Liver (tissue), 9 donors: Measurements from ENCODE around the gene TNS3. TPM values are rescaled to one million over a fixed set of nuclear protein-coding genes. Genes with fewer than 3 reads are reported as not detected.

Experiments
- DNase-seq: peaks from one replicate; pipeline ENCODE4 v3.0.0-alpha.2; 2017; ENCODE audit warnings: low spot score
- H3K27ac ChIP-seq, 2 donors: one replicate each; pipeline ENCODE4 v1.7.0; 2013; ENCODE audit warnings: inconsistent platforms in 2 of 2, low read length in 2 of 2, control low read depth in 1 of 2, low read depth in 1 of 2, mild to moderate bottlenecking in 1 of 2
- H3K27me3 ChIP-seq, 4 donors: one replicate each; pipeline versions ENCODE4 v1.6.1 to v1.7.0; 2013; ENCODE audit warnings: low read length in 3 of 4, inconsistent platforms in 1 of 4, mild to moderate bottlenecking in 1 of 4, moderate library complexity in 1 of 4; ENCODE audit not compliant: control insufficient read depth in 4 of 4, insufficient read depth in 4 of 4
- H3K36me3 ChIP-seq, 4 donors: one replicate each; pipeline versions ENCODE4 v1.6.1 to v1.7.0; 2013; ENCODE audit warnings: low read length in 3 of 4, mild to moderate bottlenecking in 3 of 4, low read depth in 1 of 4, moderate library complexity in 1 of 4; ENCODE audit not compliant: control insufficient read depth in 4 of 4, insufficient read depth in 3 of 4
- H3K4me1 ChIP-seq, 4 donors: one replicate each; pipeline versions ENCODE4 v1.6.1 to v1.7.0; 2013; ENCODE audit warnings: low read length in 3 of 4, mild to moderate bottlenecking in 3 of 4, moderate library complexity in 1 of 4; ENCODE audit not compliant: control insufficient read depth in 4 of 4, insufficient read depth in 4 of 4
- H3K4me3 ChIP-seq, 3 donors: one replicate each; pipeline versions ENCODE4 v1.6.1 to v1.7.0; 2013; ENCODE audit warnings: low read length in 3 of 3, control low read depth in 1 of 3, low read depth in 1 of 3, mild to moderate bottlenecking in 1 of 3
- H3K9ac ChIP-seq, 2 donors: one replicate each; pipeline ENCODE4 v1.7.0; 2013; ENCODE audit warnings: low read length in 2 of 2, mild to moderate bottlenecking in 2 of 2, moderate library complexity in 2 of 2, control low read depth in 1 of 2, low read depth in 1 of 2
- H3K9me3 ChIP-seq, 4 donors: one replicate each; pipeline versions ENCODE4 v1.6.1 to v1.7.0; 2013; ENCODE audit warnings: low read length in 3 of 4; ENCODE audit not compliant: control insufficient read depth in 4 of 4
- ATF3 ChIP-seq: IDR thresholded peaks from 2 replicates; pipeline ENCODE4 v1.6.1; 2016; ENCODE audit warnings: antibody characterized with exemption
- CTCF ChIP-seq: fragments of 150-350 bp; IDR thresholded peaks from 2 replicates; pipeline ENCODE4 v1.5.1; 2017; ENCODE audit warnings: improper control_type of control experiment, low read depth, low read length; ENCODE audit not compliant: missing input control
- EGR1 ChIP-seq, 2 donors: IDR thresholded peaks; 2 replicates each; pipeline ENCODE4 v1.6.1; 2016 to 2018; ENCODE audit warnings: antibody characterized with exemption in 2 of 2, low read depth in 2 of 2
- FOXA1 ChIP-seq: IDR thresholded peaks from 2 replicates; pipeline ENCODE4 v1.6.1; 2016; ENCODE audit warnings: antibody characterized with exemption
- FOXA2 ChIP-seq: IDR thresholded peaks from 2 replicates; pipeline ENCODE4 v1.6.1; 2016; ENCODE audit warnings: antibody characterized with exemption
- GABPA ChIP-seq, 2 donors: IDR thresholded peaks in 1 of 2; conservative IDR thresholded peaks in 1 of 2; 2 replicates each; pipeline ENCODE4 v1.6.1; 2016; ENCODE audit warnings: antibody characterized with exemption in 2 of 2, mild to moderate bottlenecking in 1 of 2, moderate library complexity in 1 of 2
- HNF4A ChIP-seq, 2 donors: conservative IDR thresholded peaks; 2 replicates each; pipeline ENCODE4 v1.6.1; 2016; ENCODE audit warnings: antibody characterized with exemption in 2 of 2, mild to moderate bottlenecking in 2 of 2
- HNF4G ChIP-seq: IDR thresholded peaks from 2 replicates; pipeline ENCODE4 v1.6.1; 2016; ENCODE audit warnings: antibody characterized with exemption
- JUND ChIP-seq, 2 donors: IDR thresholded peaks; 2 replicates each; pipeline ENCODE4 v1.6.1; 2016; ENCODE audit warnings: antibody characterized with exemption in 2 of 2
- NR2F2 ChIP-seq: IDR thresholded peaks from 2 replicates; pipeline ENCODE4 v1.6.1; 2016; ENCODE audit warnings: antibody characterized with exemption
- RAD21 ChIP-seq, 2 donors: IDR thresholded peaks; 2 replicates each; pipeline ENCODE4 v1.6.1; 2016; ENCODE audit warnings: antibody characterized with exemption in 2 of 2, mild to moderate bottlenecking in 2 of 2
- SP1 ChIP-seq: IDR thresholded peaks from 2 replicates; pipeline ENCODE4 v1.6.1; 2018; ENCODE audit warnings: antibody characterized with exemption, mild to moderate bottlenecking
- TAF1 ChIP-seq: conservative IDR thresholded peaks from 2 replicates; pipeline ENCODE4 v1.6.1; 2016; ENCODE audit warnings: antibody characterized with exemption, mild to moderate bottlenecking
- YY1 ChIP-seq: IDR thresholded peaks from 2 replicates; pipeline ENCODE4 v1.6.1; 2016; ENCODE audit warnings: antibody characterized with exemption, mild to moderate bottlenecking
- ZBTB33 ChIP-seq: IDR thresholded peaks from 2 replicates; pipeline ENCODE4 v1.6.1; 2016; ENCODE audit warnings: antibody characterized with exemption
- WGBS: extraction: QIAGEN DNeasy Blood & Tissue Kit; methylation state at CpG from one replicate; pipeline ENCODE4 v1.1.7; 2013; 5-methylcytosine and 5-hydroxymethylcytosine counted together
- polyA plus RNA-seq, 2 donors: library from polyadenylated mRNA; stranded (reverse) in 1 of 2; unstranded in 1 of 2; fragments of 200-250 nt in 1 of 2; fragments of >200 nt in 1 of 2; fragmentation: Nextera tagmentation in 1 of 2; extraction: Ambion mirVana in 1 of 2; gene quantifications; one replicate each; pipeline versions ENCODE4 v1.2.1 to v1.2.3, GENCODE V29; 2013 to 2015
- total RNA-seq, 2 donors: library from RNA; depleted of rRNA; stranded (reverse); fragments of >200 nt; gene quantifications; one replicate each; pipeline ENCODE4 v1.2.3, GENCODE V29; 2014
- TF ChIP-seq, protein P1 (sequence below): IDR thresholded peaks from 2 replicates; pipeline ENCODE4 v1.6.1; 2016; ENCODE audit warnings: antibody characterized with exemption, mild to moderate bottlenecking
- TF ChIP-seq, protein P2 (sequence below): IDR thresholded peaks from 2 replicates; pipeline ENCODE4 v1.6.1; 2016; ENCODE audit warnings: antibody characterized with exemption
- donor health status: healthy.
- donor health status: healthy.
- donor health status: healthy.
- donor health status: healthy.
- donor health status: healthy.

TNS3 gene
- total and polyA plus RNA-seq, 4 donors = 16.8 to 100 (median 29.5) TPM

GRCh38 chr7:47411281-47411869 is 170.5 kb downstream of the TNS3 start:
- peaks cover 5 to 42% (median 27%) of the 10 kb centered on the region in 4 donors for H3K4me1 ChIP-seq
- no peak overlapping the region for H3K4me3 ChIP-seq
- DNase-seq = no peak
- TF ChIP-seq GABPA (IDR thresholded peaks at IDR 0.05 in 1 of 2, conservative IDR thresholded peaks at IDR 0.05 in 1 of 2) (no peak), ZBTB33 (no peak), TAF1 (no peak), NR2F2 (no peak), CTCF (no peak), HNF4G (no peak), JUND (IDR thresholded peaks at IDR 0.05) (no peak), FOXA1 (no peak), YY1 (no peak), EGR1 (IDR thresholded peaks at IDR 0.05; ENCODE audit: low read depth in 2 of 2) (no peak), RAD21 (IDR thresholded peaks at IDR 0.05) (no peak), SP1 (no peak), HNF4A (conservative IDR thresholded peaks at IDR 0.05) (no peak)
- TF ChIP-seq, protein P1, sequence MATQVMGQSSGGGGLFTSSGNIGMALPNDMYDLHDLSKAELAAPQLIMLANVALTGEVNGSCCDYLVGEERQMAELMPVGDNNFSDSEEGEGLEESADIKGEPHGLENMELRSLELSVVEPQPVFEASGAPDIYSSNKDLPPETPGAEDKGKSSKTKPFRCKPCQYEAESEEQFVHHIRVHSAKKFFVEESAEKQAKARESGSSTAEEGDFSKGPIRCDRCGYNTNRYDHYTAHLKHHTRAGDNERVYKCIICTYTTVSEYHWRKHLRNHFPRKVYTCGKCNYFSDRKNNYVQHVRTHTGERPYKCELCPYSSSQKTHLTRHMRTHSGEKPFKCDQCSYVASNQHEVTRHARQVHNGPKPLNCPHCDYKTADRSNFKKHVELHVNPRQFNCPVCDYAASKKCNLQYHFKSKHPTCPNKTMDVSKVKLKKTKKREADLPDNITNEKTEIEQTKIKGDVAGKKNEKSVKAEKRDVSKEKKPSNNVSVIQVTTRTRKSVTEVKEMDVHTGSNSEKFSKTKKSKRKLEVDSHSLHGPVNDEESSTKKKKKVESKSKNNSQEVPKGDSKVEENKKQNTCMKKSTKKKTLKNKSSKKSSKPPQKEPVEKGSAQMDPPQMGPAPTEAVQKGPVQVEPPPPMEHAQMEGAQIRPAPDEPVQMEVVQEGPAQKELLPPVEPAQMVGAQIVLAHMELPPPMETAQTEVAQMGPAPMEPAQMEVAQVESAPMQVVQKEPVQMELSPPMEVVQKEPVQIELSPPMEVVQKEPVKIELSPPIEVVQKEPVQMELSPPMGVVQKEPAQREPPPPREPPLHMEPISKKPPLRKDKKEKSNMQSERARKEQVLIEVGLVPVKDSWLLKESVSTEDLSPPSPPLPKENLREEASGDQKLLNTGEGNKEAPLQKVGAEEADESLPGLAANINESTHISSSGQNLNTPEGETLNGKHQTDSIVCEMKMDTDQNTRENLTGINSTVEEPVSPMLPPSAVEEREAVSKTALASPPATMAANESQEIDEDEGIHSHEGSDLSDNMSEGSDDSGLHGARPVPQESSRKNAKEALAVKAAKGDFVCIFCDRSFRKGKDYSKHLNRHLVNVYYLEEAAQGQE = no peak
- TF ChIP-seq, protein P2, sequence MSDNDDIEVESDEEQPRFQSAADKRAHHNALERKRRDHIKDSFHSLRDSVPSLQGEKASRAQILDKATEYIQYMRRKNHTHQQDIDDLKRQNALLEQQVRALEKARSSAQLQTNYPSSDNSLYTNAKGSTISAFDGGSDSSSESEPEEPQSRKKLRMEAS = no peak
- no peaks in the 10 kb centered on the region for H3K9me3 ChIP-seq
- H3K36me3 ChIP-seq = peaks cover 11 to 50% (median 33%) of the 10 kb centered on the region in 4 donors
- H3K27me3 ChIP-seq = no peaks in the 10 kb centered on the region
- no peak overlapping the region for H3K27ac ChIP-seq
- WGBS = 93% methylated on average over 18 of the region's 18 CpGs
- no peak overlapping the region for H3K9ac ChIP-seq

DNA sequence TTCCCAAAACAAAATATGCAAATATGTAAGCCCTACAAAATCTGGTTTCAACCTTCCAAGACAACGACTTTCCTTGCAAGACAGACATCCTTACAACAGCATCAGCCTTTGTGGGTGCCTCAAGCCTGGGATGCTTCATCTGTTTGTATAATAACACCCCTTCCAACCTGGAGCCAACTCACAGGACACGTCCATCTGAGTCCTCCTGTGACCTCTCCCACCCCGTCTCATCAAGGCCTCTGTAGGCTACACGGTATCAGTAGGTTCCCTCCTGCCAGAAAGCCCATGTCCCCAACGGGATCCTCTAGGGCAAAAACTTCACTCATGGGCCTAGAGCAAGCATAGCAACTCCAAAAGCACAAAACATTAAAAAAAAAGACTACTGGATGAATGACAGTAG is 173.2 kb downstream of the TNS3 start:
- no peak for DNase-seq
- Histone ChIP-seq H3K9ac (no peak overlapping the region), H3K9me3 (no peaks in the 10 kb centered on the region), H3K4me1 (peaks cover 6 to 31% (median 21%) of the 10 kb centered on the region in 4 donors), H3K27me3 (no peaks in the 10 kb centered on the region), H3K27ac (no peak overlapping the region), H3K36me3 (peaks cover 9 to 42% (median 30%) of the 10 kb centered on the region in 4 donors), H3K4me3 (no peak overlapping the region)
- no peak for TF ChIP-seq FOXA2
- no peak for TF ChIP-seq FOXA1
- no peak for TF ChIP-seq ATF3
- TF ChIP-seq YY1 = no peak
- WGBS = 88% methylated on average over 5 of the region's 5 CpGs
